Measurements from ENCODE around the gene PDE4B.
A peak's percentile ranks its signal among the peaks of the same experiment; 100 is the strongest.

PDE4B gene

GRCh38 chr1:66331658-66332547 lies 539.2 kb downstream of the PDE4B start:
- Histone ChIP-seq H3K27me3 (ENCODE audit: insufficient read depth, low read length) (no peaks in the 10 kb centered on the region), H3K36me3 (ENCODE audit: insufficient read depth, low read length) (no peaks in the 10 kb centered on the region), H3K4me1 (ENCODE audit: insufficient read depth, low read length, severe bottlenecking) (peaks cover 85% of the 10 kb centered on the region), H2AFZ (ENCODE audit: low read length) (peak overlapping the region; percentile 14; the same call in 1 of the 2 replicates), H3K27ac (ENCODE audit: low read depth, low read length, poor library complexity, severe bottlenecking) (peak overlapping the region; percentile 92), H3K4me2 (ENCODE audit: low read length) (peak overlapping the region; percentile 90), H3K9me2 (ENCODE audit: low read depth, low read length) (no peaks in the 10 kb centered on the region), H3K9ac (ENCODE audit: low read length) (peak overlapping the region; percentile 83), H4K20me1 (ENCODE audit: insufficient read depth, low read length) (no peaks in the 10 kb centered on the region), H3F3A (ENCODE audit: insufficient read depth, low read length) (no peaks in the 10 kb centered on the region), H3K4me3 (ENCODE audit: low read depth, low read length, poor library complexity, severe bottlenecking) (peak overlapping the region; percentile 75), H3K9me3 (ENCODE audit: low read length) (no peaks in the 10 kb centered on the region), H3K79me2 (ENCODE audit: insufficient read depth, low read length) (peaks cover 27% of the 10 kb centered on the region)
- TF ChIP-seq EZH2 (IDR thresholded peaks at IDR 0.05; ENCODE audit: borderline replicate concordance, low read length): no peak

DNA sequence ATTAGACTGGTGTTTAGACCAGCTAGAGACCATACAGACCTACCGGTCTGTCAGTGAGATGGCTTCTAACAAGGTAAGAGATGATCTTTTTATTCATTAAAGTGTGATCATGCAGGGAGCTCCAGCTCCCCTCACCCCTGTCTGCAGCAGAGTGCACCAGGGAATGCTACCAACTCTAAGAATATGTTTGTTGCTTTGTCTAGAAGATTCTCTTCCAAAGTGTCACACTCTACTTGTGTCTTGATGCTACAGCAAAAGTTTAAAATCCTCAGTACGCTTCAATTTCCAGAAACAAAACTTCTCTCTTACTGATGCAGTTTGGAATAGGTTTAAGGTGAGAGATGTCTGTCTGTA lies 539.8 kb downstream of the PDE4B start:
- TF ChIP-seq CTCF (IDR thresholded peaks at IDR 0.05; ENCODE audit: low read length): no peak
- no peak for TF ChIP-seq EZH2 (IDR thresholded peaks at IDR 0.05; ENCODE audit: borderline replicate concordance, low read length)
- H3K27me3 ChIP-seq (ENCODE audit: insufficient read depth, low read length): no peaks in the 10 kb centered on the region
- H3K79me2 ChIP-seq (ENCODE audit: insufficient read depth, low read length): peaks cover 34% of the 10 kb centered on the region
- no peaks in the 10 kb centered on the region for H3K9me3 ChIP-seq (ENCODE audit: low read length)
- peak overlapping the region; percentile 90 for H3K4me2 ChIP-seq (ENCODE audit: low read length)
- H3K36me3 ChIP-seq (ENCODE audit: insufficient read depth, low read length): peaks cover 6% of the 10 kb centered on the region; the same call in 1 of the 2 replicates
- H3K9ac ChIP-seq (ENCODE audit: low read length): peak overlapping the region; percentile 83
- peak overlapping the region; percentile 75 for H3K4me3 ChIP-seq (ENCODE audit: low read depth, low read length, poor library complexity, severe bottlenecking)
- H3K27ac ChIP-seq (ENCODE audit: low read depth, low read length, poor library complexity, severe bottlenecking): peak overlapping the region; percentile 92
- no peak overlapping the region for H2AFZ ChIP-seq (ENCODE audit: low read length)
- no peaks in the 10 kb centered on the region for H4K20me1 ChIP-seq (ENCODE audit: insufficient read depth, low read length)
- no peaks in the 10 kb centered on the region for H3K9me2 ChIP-seq (ENCODE audit: low read depth, low read length)
- H3K4me1 ChIP-seq (ENCODE audit: insufficient read depth, low read length, severe bottlenecking): peaks cover 91% of the 10 kb centered on the region
- H3F3A ChIP-seq (ENCODE audit: insufficient read depth, low read length): no peaks in the 10 kb centered on the region

- H3K27ac ChIP-seq (ENCODE audit: low read depth, low read length, poor library complexity, severe bottlenecking): peak overlapping the region; percentile 92
- TF ChIP-seq EZH2 (IDR thresholded peaks at IDR 0.05; ENCODE audit: borderline replicate concordance, low read length): no peak
- no peak for TF ChIP-seq CTCF (IDR thresholded peaks at IDR 0.05; ENCODE audit: low read length)
- peaks cover 88% of the 10 kb centered on the region for H3K4me1 ChIP-seq (ENCODE audit: insufficient read depth, low read length, severe bottlenecking)
- H3K27me3 ChIP-seq (ENCODE audit: insufficient read depth, low read length): no peaks in the 10 kb centered on the region
- H3K4me3 ChIP-seq (ENCODE audit: low read depth, low read length, poor library complexity, severe bottlenecking): peak overlapping the region; percentile 75
- no peaks in the 10 kb centered on the region for H3F3A ChIP-seq (ENCODE audit: insufficient read depth, low read length)
- H3K9me3 ChIP-seq (ENCODE audit: low read length): no peaks in the 10 kb centered on the region
- H3K79me2 ChIP-seq (ENCODE audit: insufficient read depth, low read length): peaks cover 44% of the 10 kb centered on the region
- no peaks in the 10 kb centered on the region for H4K20me1 ChIP-seq (ENCODE audit: insufficient read depth, low read length)
- H3K36me3 ChIP-seq (ENCODE audit: insufficient read depth, low read length): peaks cover 13% of the 10 kb centered on the region; the same call in 1 of the 2 replicates
- H3K9me2 ChIP-seq (ENCODE audit: low read depth, low read length): no peaks in the 10 kb centered on the region
- H3K9ac ChIP-seq (ENCODE audit: low read length): peak overlapping the region; percentile 83
- H3K4me2 ChIP-seq (ENCODE audit: low read length): peak overlapping the region; percentile 90
- H2AFZ ChIP-seq (ENCODE audit: low read length): no peak overlapping the region
These were observed 540.9 kb downstream of the PDE4B start for GRCh38 chr1:66333466-66334199.
